GM23248 (cell line): ENCODE results near the gene SH3RF3.

ENCODE experiments used
- EZH2 ChIP-seq: fragments of 200-600 bp; sonication (generic); IDR thresholded peaks from 2 replicates; pipeline ENCODE4 v1.6.1; 2018; ENCODE audit warnings: antibody characterized with exemption, mild to moderate bottlenecking; ENCODE audit not compliant: insufficient read depth, poor library complexity, severe bottlenecking
- EZH2phosphoT487 ChIP-seq: fragments of 200-600 bp; sonication (generic); IDR thresholded peaks from 2 replicates; pipeline ENCODE4 v1.6.1; 2018; ENCODE audit warnings: antibody characterized with exemption, moderate library complexity, mild to moderate bottlenecking, low read depth; ENCODE audit not compliant: insufficient read depth

- TF ChIP-seq EZH2: no peak
- no peak for TF ChIP-seq EZH2phosphoT487
Measured at GRCh38 chr2:109372171-109372568, 243.2 kb downstream of the SH3RF3 start.
